Keratinocyte (primary cell): Measurements from ENCODE around the gene CCDC92. TPM values are rescaled to one million over a fixed set of nuclear protein-coding genes. Genes with fewer than 3 reads are reported as not detected.

Source experiments
- DNase-seq: peaks from one replicate; pipeline ENCODE4 v3.0.0-alpha.2; 2011; ENCODE audit warnings: low read depth, missing footprints, low spot score
- FAIRE-seq: peaks from 2 replicates; lab custom pipeline; 2011; peaks lifted over from hg19 to GRCh38; lab: Jason Lieb, UNC
- H2AFZ ChIP-seq: 2 replicates; pipeline ENCODE4 v1.6.0; 2012; ENCODE audit warnings: low read length, control low read depth, inconsistent platforms; ENCODE audit not compliant: control insufficient read depth
- H3K27ac ChIP-seq: 2 replicates; pipeline ENCODE4 v1.5.1; 2011; ENCODE audit warnings: low read length; ENCODE audit not compliant: control insufficient read depth, insufficient read depth
- H3K27me3 ChIP-seq: 3 replicates; pipeline ENCODE4 v1.6.0; 2011; ENCODE audit warnings: low read length; ENCODE audit not compliant: control insufficient read depth, insufficient read depth; ENCODE audit errors: extremely low read depth
- H3K36me3 ChIP-seq, 2 experiments: 2 replicates in 1 of 2; 3 replicates in 1 of 2; pipeline ENCODE4 v1.5.1; 2011; ENCODE audit warnings: low read length in 2 of 2, mild to moderate bottlenecking in 1 of 2; ENCODE audit not compliant: control insufficient read depth in 2 of 2, insufficient read depth in 2 of 2; ENCODE audit errors: extremely low read depth in 1 of 2
- H3K4me1 ChIP-seq: 3 replicates; pipeline ENCODE4 v1.5.1; 2011; ENCODE audit warnings: low read length; ENCODE audit not compliant: control insufficient read depth, insufficient read depth; ENCODE audit errors: extremely low read depth
- H3K4me2 ChIP-seq: 3 replicates; pipeline ENCODE4 v1.6.0; 2011; ENCODE audit warnings: low read depth, low read length; ENCODE audit not compliant: control insufficient read depth, insufficient read depth; ENCODE audit errors: extremely low read depth
- H3K4me3 ChIP-seq, 3 experiments: fragments of 200-600 bp in 1 of 3; sonication (generic) in 1 of 3; 2 replicates in 2 of 3; 3 replicates in 1 of 3; pipeline ENCODE4 v1.5.1; 2011 to 2016; ENCODE audit warnings: low read length in 3 of 3, mild to moderate bottlenecking in 3 of 3, control low read depth in 2 of 3, inconsistent platforms in 1 of 3, low read depth in 1 of 3, mixed read lengths in 1 of 3, mixed run types in 1 of 3, moderate library complexity in 1 of 3; ENCODE audit not compliant: control insufficient read depth in 2 of 3, insufficient read depth in 2 of 3; ENCODE audit errors: extremely low read depth in 1 of 3
- H3K79me2 ChIP-seq: 2 replicates; pipeline ENCODE4 v1.6.0; 2012; ENCODE audit warnings: low read length; ENCODE audit not compliant: control insufficient read depth, insufficient read depth
- H3K9ac ChIP-seq: 3 replicates; pipeline ENCODE4 v1.6.0; 2011; ENCODE audit warnings: low read length; ENCODE audit not compliant: control insufficient read depth, insufficient read depth; ENCODE audit errors: extremely low read depth
- H3K9me1 ChIP-seq: 3 replicates; pipeline ENCODE4 v1.6.0; 2011; ENCODE audit warnings: low read length; ENCODE audit not compliant: control insufficient read depth, insufficient read depth; ENCODE audit errors: extremely low read depth
- H3K9me3 ChIP-seq: 2 replicates; pipeline ENCODE4 v1.5.1; 2012; ENCODE audit warnings: low read depth, low read length; ENCODE audit not compliant: control insufficient read depth
- H4K20me1 ChIP-seq: 3 replicates; pipeline ENCODE4 v1.6.0; 2011; ENCODE audit warnings: low read length; ENCODE audit not compliant: control insufficient read depth, insufficient read depth; ENCODE audit errors: extremely low read depth
- EZH2 ChIP-seq: IDR thresholded peaks from one replicate; pipeline ENCODE4 v1.6.1; 2012; ENCODE audit warnings: inconsistent platforms, mild to moderate bottlenecking, low read length, moderate library complexity
- dilution Hi-C: fragments of 300-500 bp; cut with MboI; formaldehyde crosslinking; loops from one replicate; pipeline ENCODE4 v1.7.0; 2020; ENCODE audit warnings: low sequenced_read_pairs; ENCODE audit not compliant: extremely low pct_ligation_motif_present
- polyA plus RNA-seq, 5 experiments: library from polyadenylated mRNA; depleted of rRNA in 3 of 5; stranded (reverse) in 3 of 5; stranded (forward) in 1 of 5; unstranded in 1 of 5; fragments of >200 nt; gene quantifications; 1 replicate in 1 of 5; 2 replicates in 3 of 5; 3 replicates in 1 of 5; pipeline versions ENCODE4 v1.2.1 to v1.2.3, GENCODE V29; 2011 to 2012; ENCODE audit warnings: missing spikeins in 2 of 5, low read depth in 1 of 5, low replicate concordance in 1 of 5
- TF ChIP-seq, protein P1 (sequence below), 3 experiments: IDR thresholded peaks in 1 of 3; conservative IDR thresholded peaks in 1 of 3; optimal IDR thresholded peaks in 1 of 3; 2 replicates in 2 of 3; 3 replicates in 1 of 3; pipeline versions ENCODE3 to v1.5.1; 2011; ENCODE audit warnings: low read length in 3 of 3, mild to moderate bottlenecking in 3 of 3, moderate library complexity in 2 of 3, control low read depth in 1 of 3, inconsistent platforms in 1 of 3; ENCODE audit not compliant: insufficient read depth in 2 of 3; ENCODE audit errors: extremely low read depth in 1 of 3

Gene CCDC92
- polyA plus RNA-seq, 1 donor (not counting 4 experiments of a cell fraction or from before 2014, with no cell fraction given), result 8.3 TPM

DNA sequence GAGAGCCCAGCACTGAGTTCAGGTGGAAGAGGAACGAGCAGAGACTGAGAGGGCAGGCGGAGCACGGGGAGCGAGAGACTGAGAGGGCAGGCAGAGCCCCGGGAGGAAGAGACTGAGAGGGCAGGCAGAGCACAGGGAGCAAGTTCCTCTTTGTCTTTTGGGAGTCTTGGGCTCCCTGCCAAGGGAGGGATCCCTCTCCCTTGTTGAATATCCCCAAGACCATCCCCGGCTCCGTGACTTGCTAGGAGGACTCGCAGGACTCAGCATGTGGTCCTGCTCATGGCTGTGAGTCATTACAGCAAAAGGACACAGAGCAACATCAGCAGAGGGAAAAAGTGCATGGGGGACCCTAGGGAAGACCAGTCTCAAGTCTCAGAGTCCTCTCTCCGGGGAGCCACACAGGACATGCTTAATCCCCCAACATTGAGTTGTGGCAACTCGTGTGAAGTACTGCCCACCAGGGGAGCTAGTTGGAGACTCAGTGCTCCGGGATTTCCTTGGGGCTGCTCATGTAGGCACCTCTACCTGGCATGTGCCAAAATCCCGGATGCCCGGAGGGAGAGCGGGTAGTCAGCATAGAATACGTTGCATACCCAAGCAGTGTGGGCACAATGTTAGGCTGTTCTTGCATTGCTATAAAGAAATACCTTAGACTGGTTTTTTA lies 81.0 kb downstream of the CCDC92 start:
- TF ChIP-seq EZH2, result no peak
- TF ChIP-seq, protein P1, sequence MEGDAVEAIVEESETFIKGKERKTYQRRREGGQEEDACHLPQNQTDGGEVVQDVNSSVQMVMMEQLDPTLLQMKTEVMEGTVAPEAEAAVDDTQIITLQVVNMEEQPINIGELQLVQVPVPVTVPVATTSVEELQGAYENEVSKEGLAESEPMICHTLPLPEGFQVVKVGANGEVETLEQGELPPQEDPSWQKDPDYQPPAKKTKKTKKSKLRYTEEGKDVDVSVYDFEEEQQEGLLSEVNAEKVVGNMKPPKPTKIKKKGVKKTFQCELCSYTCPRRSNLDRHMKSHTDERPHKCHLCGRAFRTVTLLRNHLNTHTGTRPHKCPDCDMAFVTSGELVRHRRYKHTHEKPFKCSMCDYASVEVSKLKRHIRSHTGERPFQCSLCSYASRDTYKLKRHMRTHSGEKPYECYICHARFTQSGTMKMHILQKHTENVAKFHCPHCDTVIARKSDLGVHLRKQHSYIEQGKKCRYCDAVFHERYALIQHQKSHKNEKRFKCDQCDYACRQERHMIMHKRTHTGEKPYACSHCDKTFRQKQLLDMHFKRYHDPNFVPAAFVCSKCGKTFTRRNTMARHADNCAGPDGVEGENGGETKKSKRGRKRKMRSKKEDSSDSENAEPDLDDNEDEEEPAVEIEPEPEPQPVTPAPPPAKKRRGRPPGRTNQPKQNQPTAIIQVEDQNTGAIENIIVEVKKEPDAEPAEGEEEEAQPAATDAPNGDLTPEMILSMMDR (optimal IDR thresholded peaks at IDR 0.05 in 1 of 3, IDR thresholded peaks at IDR 0.05 in 1 of 3, conservative IDR thresholded peaks at IDR 0.05 in 1 of 3; ENCODE audit: extremely low read depth in 1 of 3, insufficient read depth in 2 of 3, low read length in 3 of 3), result no peak
- H3K4me3 ChIP-seq, result no peak overlapping the region
- H3K4me2 ChIP-seq, result no peak overlapping the region
- dilution Hi-C loops, result no loop called here
- FAIRE-seq (no peak), DNase-seq (no peak)
- H3K36me3 ChIP-seq, result no peaks in the 10 kb centered on the region
- H2AFZ ChIP-seq, result no peak overlapping the region
- H3K27me3 ChIP-seq, result peaks cover 19% of the 10 kb centered on the region
- H3K9ac ChIP-seq, result no peak overlapping the region
- H4K20me1 ChIP-seq, result no peaks in the 10 kb centered on the region
- H3K9me1 ChIP-seq, result no peaks in the 10 kb centered on the region
- no peaks in the 10 kb centered on the region for H3K4me1 ChIP-seq
- H3K79me2 ChIP-seq, result no peaks in the 10 kb centered on the region
- no peaks in the 10 kb centered on the region for H3K9me3 ChIP-seq
- no peak overlapping the region for H3K27ac ChIP-seq

DNA sequence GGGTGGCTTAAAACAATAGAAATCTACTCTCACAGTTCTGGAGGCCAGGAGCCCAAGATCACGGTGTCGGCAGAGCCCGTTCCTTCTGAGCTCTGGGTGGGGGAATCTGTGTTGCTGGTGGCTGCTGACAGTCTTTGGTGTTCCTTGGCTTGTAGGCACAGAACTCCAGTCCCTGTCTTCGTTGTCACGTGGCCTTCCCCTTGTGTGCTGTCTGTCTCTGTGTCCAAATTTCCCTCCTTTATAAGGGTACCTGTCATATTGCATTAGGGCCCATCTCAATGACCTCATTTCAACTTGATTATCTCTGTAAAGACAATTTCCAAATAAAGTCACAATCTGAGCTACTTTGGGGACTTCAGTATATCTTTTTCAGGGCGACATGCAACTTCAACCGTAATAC lies 81.6 kb downstream of the CCDC92 start:
- FAIRE-seq (no peak), DNase-seq (no peak)
- H2AFZ ChIP-seq, result no peak overlapping the region
- no peak overlapping the region for H3K4me3 ChIP-seq
- no peaks in the 10 kb centered on the region for H3K9me1 ChIP-seq
- H3K4me2 ChIP-seq, result no peak overlapping the region
- H3K9ac ChIP-seq, result no peak overlapping the region
- peaks cover 22% of the 10 kb centered on the region for H3K27me3 ChIP-seq
- no peak for TF ChIP-seq EZH2
- TF ChIP-seq, protein P1 (optimal IDR thresholded peaks at IDR 0.05 in 1 of 3, IDR thresholded peaks at IDR 0.05 in 1 of 3, conservative IDR thresholded peaks at IDR 0.05 in 1 of 3; ENCODE audit: extremely low read depth in 1 of 3, insufficient read depth in 2 of 3, low read length in 3 of 3), result no peak
- no peaks in the 10 kb centered on the region for H3K4me1 ChIP-seq
- no peaks in the 10 kb centered on the region for H3K9me3 ChIP-seq
- dilution Hi-C loops, result no loop called here
- H3K36me3 ChIP-seq, result no peaks in the 10 kb centered on the region
- no peak overlapping the region for H3K27ac ChIP-seq
- H3K79me2 ChIP-seq, result no peaks in the 10 kb centered on the region
- H4K20me1 ChIP-seq, result no peaks in the 10 kb centered on the region
